ENCODE results near the gene MYH14. TPM values are rescaled to one million over a fixed set of nuclear protein-coding genes. Genes with fewer than 3 reads are reported as not detected.

Gene MYH14
- total RNA-seq, 1 experiment from 2014 or later = not detected

DNA sequence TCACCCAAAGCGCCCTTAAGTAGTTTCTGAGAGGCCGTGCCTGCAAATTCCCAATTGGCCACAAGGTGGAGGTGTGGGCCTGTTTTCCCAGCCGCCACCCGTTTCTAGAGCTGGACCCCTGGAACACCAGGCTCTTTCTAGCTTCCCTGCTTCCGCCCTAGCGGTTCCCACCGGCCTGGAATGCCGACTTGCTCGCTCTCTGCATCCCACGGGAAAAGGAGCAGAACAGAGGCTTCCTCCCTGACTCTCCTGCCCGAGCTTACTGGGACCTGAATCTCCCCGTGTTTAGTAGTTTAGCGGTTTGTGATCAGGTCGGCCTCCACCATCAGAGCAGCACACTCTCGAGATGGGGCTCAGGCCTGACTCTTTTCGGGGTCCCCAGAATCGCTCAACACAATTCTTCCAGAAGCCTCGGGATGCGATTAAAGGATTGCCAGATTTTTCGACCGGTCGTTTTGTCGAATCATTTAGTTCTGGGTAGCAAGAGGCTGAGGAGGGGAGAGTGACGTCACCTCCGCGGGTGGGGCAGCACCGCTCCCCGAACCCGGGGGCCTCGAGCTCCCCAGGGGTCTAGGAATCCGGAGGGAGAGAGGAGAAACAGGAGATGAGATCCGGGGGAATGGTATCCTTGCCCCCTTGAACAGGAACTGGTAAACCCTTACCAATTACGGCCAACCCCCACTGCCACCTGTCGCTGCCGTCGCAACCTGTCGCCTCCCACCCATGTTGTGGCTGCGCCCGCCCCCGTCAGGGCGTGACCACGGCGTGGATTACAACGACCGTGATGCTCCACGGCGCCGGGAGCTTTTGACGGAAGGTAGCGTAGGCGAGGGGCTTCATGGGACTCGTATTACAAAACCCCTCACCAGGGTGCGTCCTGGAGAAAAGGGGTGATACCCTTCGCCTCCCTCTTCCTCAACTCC, 154.0 kb downstream of the MYH14 start:
- no peak overlapping the region for H3K27ac Mint-ChIP-seq (ENCODE audit: low read depth, unreplicated experiment)
- peak; percentile 61 for DNase-seq (ENCODE audit: unreplicated experiment)

DNA sequence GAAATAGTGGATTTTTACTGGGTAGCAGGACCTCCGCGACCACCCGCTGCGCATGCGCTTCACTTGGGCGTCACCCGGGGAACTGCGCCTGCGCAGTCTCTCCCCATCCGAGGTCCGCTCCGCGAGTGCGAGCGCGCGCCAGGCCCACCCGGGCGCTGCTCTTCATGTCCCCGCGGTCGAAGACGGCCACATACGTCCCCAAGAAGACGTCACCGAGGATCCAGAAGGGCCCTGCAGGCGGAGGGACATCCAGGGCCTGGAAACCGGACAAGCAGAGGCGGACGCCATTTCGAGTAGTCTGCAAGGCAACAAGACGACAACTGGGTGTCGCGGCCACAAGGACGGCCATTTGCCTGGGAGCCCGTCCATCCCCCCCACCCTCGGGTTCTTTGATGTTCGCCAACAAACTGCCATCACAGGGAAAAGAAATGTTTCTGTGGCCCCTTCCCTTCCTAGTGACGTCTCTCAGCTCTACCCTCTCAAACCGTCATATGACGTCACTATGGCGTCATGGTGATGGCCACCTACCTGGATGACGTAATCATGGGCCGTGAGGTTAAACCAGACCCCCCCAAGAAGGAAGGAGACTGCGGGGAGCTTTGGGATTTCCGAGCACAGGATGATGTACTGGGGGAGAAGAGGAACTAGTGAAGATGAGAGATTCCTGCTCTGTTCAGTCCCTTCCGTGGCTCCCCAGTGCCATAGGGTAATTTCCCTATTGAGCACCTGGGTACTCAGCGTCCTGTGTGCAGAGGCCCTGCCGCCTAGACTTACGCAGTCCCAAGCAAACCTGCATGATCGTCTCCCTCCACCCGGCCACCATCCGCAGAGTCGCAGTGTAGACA, 155.3 kb downstream of the MYH14 start:
- TF ChIP-seq, protein P1, sequence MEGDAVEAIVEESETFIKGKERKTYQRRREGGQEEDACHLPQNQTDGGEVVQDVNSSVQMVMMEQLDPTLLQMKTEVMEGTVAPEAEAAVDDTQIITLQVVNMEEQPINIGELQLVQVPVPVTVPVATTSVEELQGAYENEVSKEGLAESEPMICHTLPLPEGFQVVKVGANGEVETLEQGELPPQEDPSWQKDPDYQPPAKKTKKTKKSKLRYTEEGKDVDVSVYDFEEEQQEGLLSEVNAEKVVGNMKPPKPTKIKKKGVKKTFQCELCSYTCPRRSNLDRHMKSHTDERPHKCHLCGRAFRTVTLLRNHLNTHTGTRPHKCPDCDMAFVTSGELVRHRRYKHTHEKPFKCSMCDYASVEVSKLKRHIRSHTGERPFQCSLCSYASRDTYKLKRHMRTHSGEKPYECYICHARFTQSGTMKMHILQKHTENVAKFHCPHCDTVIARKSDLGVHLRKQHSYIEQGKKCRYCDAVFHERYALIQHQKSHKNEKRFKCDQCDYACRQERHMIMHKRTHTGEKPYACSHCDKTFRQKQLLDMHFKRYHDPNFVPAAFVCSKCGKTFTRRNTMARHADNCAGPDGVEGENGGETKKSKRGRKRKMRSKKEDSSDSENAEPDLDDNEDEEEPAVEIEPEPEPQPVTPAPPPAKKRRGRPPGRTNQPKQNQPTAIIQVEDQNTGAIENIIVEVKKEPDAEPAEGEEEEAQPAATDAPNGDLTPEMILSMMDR (IDR thresholded peaks at IDR 0.05; ENCODE audit: unreplicated experiment) = no peak
- no peak for DNase-seq (ENCODE audit: unreplicated experiment)
- ChIA-PET POLR2A (no interaction called here), CTCF (interaction anchor here (0.6 to 2.7 kb wide), 7 partner anchors 10 to 428 kb away, joined by 3 to 27 read pairs (median 5); no protein-coding TSS in a partner anchor)
- Mint-ChIP-seq H3K9me3 (ENCODE audit: unreplicated experiment) (no peaks in the 10 kb centered on the region), H3K4me1 (ENCODE audit: insufficient read depth, unreplicated experiment) (peaks cover 4% of the 10 kb centered on the region), H3K4me3 (ENCODE audit: unreplicated experiment) (no peak overlapping the region), H3K27me3 (ENCODE audit: insufficient read depth, unreplicated experiment) (peaks cover 11% of the 10 kb centered on the region), H3K27ac (ENCODE audit: low read depth, unreplicated experiment) (no peak overlapping the region), H3K36me3 (ENCODE audit: insufficient read depth, unreplicated experiment) (no peaks in the 10 kb centered on the region)
- no TSS peak for BruUV-seq (replicated peaks)
- intact Hi-C loops (cut with micrococcal nuclease) = no loop called here

More for the DNA sequence above, 154.0 kb downstream of the MYH14 start:
- H3K4me1 Mint-ChIP-seq (ENCODE audit: insufficient read depth, unreplicated experiment) = no peaks in the 10 kb centered on the region
- peak overlapping the region; percentile 67 for H3K4me3 Mint-ChIP-seq (ENCODE audit: unreplicated experiment)
- TF ChIP-seq, protein P1 (IDR thresholded peaks at IDR 0.05; ENCODE audit: unreplicated experiment) = peak; percentile 87
- no TSS peak for BruUV-seq (replicated peaks)
- H3K36me3 Mint-ChIP-seq (ENCODE audit: insufficient read depth, unreplicated experiment) = no peaks in the 10 kb centered on the region
- CTCF ChIA-PET = interaction anchor here (0.6 to 2.7 kb wide), 28 partner anchors 8 to 1140 kb away, joined by 3 to 27 read pairs (median 4); partner anchors contain the start of gene NAPSA
- POLR2A ChIA-PET = interaction anchor here (0.5 to 0.8 kb wide), 3 partner anchors 120 to 811 kb away, joined by 3 to 4 read pairs (median 3); no protein-coding TSS in a partner anchor
- H3K9me3 Mint-ChIP-seq (ENCODE audit: unreplicated experiment) = no peaks in the 10 kb centered on the region
- no peaks in the 10 kb centered on the region for H3K27me3 Mint-ChIP-seq (ENCODE audit: insufficient read depth, unreplicated experiment)
- intact Hi-C loops (cut with micrococcal nuclease) = loop anchor here (1.0 to 2.0 kb wide), 2 partner anchors 103 to 565 kb away; no protein-coding TSS in a partner anchor

DNA sequence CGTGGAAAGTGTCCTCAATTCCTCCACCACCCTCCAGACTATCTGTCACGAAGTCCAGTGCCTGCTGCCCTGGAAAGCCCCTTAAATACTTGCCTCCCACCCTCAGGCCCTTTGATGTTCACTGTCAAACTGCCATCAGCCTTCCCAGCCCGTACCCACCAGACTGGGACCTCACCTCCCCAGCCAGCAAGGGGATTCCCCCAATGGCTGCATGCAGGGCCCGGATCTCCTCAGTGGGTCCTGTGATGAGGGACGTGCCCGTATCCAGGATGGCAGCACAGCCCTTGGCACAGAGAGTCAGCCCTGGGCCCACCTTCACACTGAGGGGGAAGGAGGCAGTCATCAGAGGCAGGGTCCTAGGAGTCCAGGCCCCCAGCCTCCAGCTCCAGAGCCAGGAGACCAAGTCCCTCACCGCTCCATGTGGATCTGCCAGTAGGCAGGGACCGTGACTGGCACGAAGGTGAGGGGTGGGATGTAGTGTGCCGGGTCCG, 156.0 kb downstream of the MYH14 start:
- ChIA-PET POLR2A (no interaction called here), CTCF (interaction anchor here (0.6 kb wide), 1 partner anchor 38 kb away, joined by 5 read pairs; no protein-coding TSS in a partner anchor)
- Mint-ChIP-seq H3K36me3 (ENCODE audit: insufficient read depth, unreplicated experiment) (no peaks in the 10 kb centered on the region), H3K4me1 (ENCODE audit: insufficient read depth, unreplicated experiment) (peaks cover 4% of the 10 kb centered on the region), H3K4me3 (ENCODE audit: unreplicated experiment) (no peak overlapping the region), H3K27me3 (ENCODE audit: insufficient read depth, unreplicated experiment) (peaks cover 11% of the 10 kb centered on the region), H3K27ac (ENCODE audit: low read depth, unreplicated experiment) (no peak overlapping the region), H3K9me3 (ENCODE audit: unreplicated experiment) (no peaks in the 10 kb centered on the region)
- TF ChIP-seq, protein P1 (IDR thresholded peaks at IDR 0.05; ENCODE audit: unreplicated experiment) = no peak
- no TSS peak for BruUV-seq (replicated peaks)
- intact Hi-C loops (cut with micrococcal nuclease) = no loop called here
- DNase-seq (ENCODE audit: unreplicated experiment) = no peak

Other genes starting within 250 kb of the MYH14 start
- gene SIGLEC11, start 242.4 kb upstream of the MYH14 start, total RNA-seq (2022) = not detected in 2 replicates
- gene VRK3, start 178.2 kb upstream of the MYH14 start, total RNA-seq (2022) = 24.7 and 32.8 TPM in 2 replicates
- 9.9 and 13.4 TPM in 2 replicates for gene ZNF473, start 177.6 kb upstream of the MYH14 start, total RNA-seq (2022)
- not detected in 2 replicates for gene IZUMO2, start 40.3 kb upstream of the MYH14 start, total RNA-seq (2022)
- not detected in 2 replicates for gene KCNC3, start 125.8 kb downstream of the MYH14 start, total RNA-seq (2022)
- 0.49 and 0.51 TPM in 2 replicates for gene NAPSA, start 162.0 kb downstream of the MYH14 start, total RNA-seq (2022)
- 62.0 and 65.7 TPM in 2 replicates for gene NR1H2, start 172.8 kb downstream of the MYH14 start, total RNA-seq (2022)
- gene POLD1, start 180.7 kb downstream of the MYH14 start, total RNA-seq (2022) = 18.9 and 31.9 TPM in 2 replicates
- not detected in 2 replicates for gene SPIB, start 215.3 kb downstream of the MYH14 start, total RNA-seq (2022)
- gene MYBPC2, start 229.3 kb downstream of the MYH14 start, total RNA-seq (2022) = not detected in 2 replicates